Left colon (tissue), 2 donors: ENCODE results near the gene PREP. TPM values are rescaled to one million over a fixed set of nuclear protein-coding genes. Genes with fewer than 3 reads are reported as not detected.
"Not testable (repeated sequence)": the region's sequence is repeated elsewhere in the genome, so short reads cannot be mapped to it uniquely, and the experiment has no call there.

Source experiments
- ATAC-seq: fragments of 200-7000 bp; cut with Tn5 transposase; one replicate; pipeline ENCODE4 v1.9.1; 2020; ENCODE audit warnings: mild to moderate bottlenecking, moderate library complexity
- DNase-seq, 2 donors: peaks; one replicate each; pipeline ENCODE4 v3.0.0-alpha.2; 2020
- intact Hi-C, 2 donors: fragments of 100-400 bp; cut with DNase I in 1 of 2; cut with micrococcal nuclease in 1 of 2; formaldehyde crosslinking; loops; one replicate each; pipeline versions ENCODE4 v1.11.2 to v1.14.0; 2022; cut with DNase I, micrococcal nuclease
- total RNA-seq, 2 donors: library from RNA; stranded (reverse); fragmentation: NEBNext Ultra II Directional; extraction: Animal tissue kit (Norgen Biotek cat#: 25700); gene quantifications; one replicate each; pipeline ENCODE4 v1.2.1, GENCODE V29; 2021
- donor health status: DM: no; HTN: no; CAD: no.
- donor health status: DM: yes; HTN: yes; CAD: no.

PREP gene
- total RNA-seq, 2 donors from 2014 or later = 73.2 to 80.1 TPM

DNA sequence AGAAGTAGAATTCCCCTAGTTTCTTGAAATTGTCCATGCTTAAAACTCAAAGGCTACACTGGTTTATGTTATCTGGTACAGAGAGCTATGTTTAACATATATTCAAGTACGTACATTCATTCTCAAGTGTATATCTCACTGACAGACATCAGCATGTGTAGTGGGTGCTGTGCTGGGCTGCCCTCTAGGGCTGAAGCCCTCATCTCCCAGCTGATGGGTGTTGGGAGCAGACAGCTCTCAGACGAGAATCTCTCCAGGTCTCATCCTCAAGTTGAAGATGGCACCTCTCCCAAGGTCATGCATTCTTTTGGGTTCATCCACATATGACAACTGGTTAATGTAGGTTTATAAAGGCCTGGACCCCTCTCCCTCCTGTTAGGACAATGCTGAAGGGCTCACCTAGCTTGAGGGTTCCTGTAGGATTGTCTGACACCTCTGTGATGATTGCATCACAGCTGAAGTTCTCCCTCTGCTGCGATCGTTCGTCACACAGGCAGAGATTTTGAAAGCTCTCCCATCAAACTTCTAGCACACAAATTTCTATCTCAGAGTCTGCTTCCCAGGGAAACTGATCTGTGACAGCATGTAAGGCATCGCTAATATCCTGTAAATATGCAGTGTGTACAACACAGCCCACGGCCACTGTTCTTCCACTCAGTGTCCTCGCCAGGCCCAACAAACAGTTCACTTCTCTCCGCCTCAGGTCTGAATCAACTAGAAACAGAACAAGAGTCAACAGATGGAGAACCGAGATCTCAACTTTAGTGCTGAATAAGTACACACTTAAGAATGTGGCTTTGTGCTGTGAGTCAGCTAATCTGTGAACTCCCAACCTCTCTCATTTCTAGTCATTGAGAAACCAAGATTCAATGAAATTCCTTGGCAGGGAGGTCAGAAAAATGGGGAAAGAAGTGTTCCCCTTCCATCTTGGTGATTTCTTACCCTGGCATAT is 43.2 kb downstream of the PREP start:
- DNase-seq (no peak), ATAC-seq (no peak)
- intact Hi-C loops = no loop called here

DNA sequence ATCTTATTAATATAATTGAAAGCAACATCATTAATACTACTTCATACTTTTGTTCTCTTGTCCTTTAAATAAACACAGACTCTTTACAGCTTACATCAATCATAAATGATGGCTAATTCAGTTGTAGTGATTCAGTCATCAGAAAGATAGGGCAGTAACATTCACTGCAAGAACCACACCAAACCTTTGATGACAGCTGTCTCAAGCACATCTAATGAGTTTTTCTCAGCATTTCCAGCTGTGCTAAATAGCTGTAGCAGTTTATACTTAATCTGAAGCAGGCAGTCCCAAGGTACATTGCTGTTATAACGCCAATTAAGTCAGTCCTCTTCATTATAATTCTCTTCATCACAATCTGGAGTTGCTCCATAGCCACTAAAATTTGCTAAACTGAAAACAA is 45.7 kb downstream of the PREP start:
- DNase-seq (no peak), ATAC-seq (no peak)
- intact Hi-C loops = no loop called here

DNA sequence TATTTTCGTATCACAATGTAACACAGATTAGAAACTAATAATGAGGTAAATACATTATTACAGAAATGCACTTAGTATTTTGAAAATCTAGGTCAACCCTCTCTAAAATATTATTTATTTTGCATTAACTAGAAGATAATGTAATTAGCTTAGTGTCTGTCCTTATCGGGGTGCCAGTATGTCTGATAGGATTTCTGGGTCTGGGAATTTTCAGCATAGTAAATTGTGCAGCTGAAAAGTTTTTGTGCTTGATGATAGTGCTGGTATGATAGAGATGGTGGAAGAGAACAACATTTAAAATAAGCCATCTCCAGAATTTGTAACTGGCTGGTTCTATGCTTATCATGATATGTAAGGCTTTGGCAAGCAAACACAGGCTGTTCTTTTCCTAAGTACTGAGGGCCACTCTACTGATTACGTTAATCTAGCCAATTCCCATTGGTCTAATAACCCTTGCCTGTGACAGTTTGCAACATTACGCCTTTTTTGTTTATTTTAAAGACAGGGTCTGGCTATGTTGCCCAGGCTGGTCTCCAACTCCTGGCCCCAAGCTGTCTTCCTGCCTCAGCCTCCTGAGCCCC is 50.8 kb downstream of the PREP start:
- intact Hi-C loops = no loop called here
- no peak for DNase-seq
- ATAC-seq = no peak

DNA sequence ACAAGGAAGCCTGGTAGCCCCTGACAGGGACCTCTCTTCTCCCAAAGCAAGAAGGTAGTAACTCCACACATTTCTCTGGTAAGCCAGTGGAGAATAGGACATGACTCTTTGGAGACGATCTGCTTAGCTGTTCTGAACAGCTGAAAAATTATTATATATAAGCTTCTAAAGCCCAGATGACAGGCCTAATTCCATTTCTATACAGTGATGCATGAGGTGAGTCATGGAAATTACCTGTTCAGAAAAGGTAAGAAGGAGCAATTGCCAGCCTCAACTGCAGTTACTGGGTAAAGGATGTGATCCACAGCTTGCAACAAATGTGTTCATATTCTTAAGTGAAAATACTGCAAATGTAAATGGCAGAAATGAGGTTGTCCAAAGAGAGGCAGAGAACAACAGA is 54.0 kb downstream of the PREP start:
- ATAC-seq (no peak), DNase-seq (no peak)
- intact Hi-C loops = no loop called here

DNA sequence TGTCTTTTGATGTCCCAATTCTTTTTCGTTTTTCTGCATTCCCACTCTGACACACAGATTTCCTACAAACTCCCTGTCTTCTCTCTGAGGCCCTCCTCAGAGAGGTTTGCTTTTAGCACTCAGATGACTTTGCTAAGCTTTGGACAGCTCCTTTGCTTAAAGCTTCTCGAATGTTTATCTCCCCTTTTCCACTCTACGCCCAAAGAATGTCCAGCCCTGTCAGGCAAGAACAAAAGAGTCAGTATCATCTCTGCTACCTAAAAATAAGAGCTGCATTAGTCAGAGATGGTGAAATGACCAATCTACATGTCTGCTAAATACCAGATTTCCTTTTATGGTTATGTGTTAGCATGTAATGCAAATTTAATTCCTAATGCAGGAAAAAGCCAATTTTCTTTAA is 56.8 kb downstream of the PREP start:
- intact Hi-C loops = no loop called here
- DNase-seq (no peak), ATAC-seq (no peak)

DNA sequence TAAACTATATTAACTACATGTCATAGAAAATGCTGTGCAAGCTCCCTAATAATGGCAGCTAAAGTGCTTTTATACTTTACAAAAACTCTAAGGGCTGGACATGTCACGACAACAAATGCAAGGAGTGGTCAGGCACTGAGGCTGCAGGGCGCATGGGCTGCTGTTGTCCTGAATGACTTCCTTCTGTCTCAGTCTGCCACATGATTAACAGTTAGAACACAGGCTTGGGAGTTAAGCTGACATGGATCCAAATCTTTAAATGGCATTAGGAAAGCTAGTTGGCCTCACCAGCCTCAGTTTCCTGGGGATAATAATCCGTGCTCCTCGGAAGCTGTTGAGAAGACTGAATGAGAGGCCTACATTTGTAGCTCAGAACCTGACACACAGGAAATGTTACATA is 57.4 kb downstream of the PREP start:
- intact Hi-C loops = no loop called here
- DNase-seq (no peak), ATAC-seq (no peak)

DNA sequence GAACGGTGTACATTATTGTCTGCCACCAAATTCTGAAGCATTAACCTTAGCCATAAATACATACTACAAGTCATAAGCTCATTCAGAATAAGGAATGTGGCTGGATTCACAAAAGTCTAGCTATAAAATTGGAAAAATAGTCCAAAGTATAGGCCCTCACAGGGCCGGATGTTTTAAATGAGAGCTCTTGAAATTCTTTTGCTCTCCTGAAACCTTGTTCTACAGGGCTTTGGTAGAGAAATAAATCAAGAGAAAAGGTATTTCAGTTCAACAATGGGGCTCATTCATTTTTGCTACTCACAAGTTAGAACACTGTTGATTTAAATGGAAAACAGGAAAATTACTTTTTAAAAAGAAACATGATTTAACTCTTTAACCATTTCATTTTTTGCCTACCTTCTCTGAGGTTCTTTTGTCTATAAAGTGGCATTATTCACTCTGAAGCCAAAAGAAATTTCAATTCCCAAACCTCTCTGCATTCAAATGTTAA is 58.0 kb downstream of the PREP start:
- ATAC-seq (no peak), DNase-seq (no peak)
- intact Hi-C loops = no loop called here

DNA sequence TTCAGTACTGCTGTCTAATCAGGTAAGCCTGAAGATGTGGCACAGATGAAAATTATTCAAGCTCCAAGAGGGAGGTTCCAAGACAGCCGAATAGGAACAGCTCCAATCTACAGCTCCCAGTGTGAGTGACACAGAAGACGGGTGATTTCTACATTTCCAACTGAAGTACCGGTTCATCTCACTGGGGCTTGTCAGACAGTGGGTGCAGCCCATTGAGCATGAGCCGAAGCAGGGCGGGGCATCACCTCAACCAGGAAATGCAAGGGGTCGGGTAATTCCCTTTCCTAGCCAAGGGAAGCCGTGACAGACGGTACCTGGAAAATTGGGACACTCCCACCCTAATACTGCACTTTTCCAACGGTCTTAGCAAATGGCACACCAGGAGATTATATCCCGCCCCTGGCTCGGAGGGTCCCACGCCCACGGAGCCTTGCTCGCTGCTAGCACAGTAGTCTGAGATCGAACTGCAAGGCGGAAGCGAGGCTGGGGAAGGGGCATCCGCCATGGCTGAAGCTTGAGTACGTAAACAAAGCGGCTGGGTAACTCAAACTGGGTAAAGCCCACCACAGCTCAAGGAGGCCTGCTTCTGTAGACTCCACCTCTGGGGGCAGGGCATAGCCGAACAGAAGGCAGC is 64.4 kb downstream of the PREP start:
- DNase-seq, intact Hi-C loops, ATAC-seq: not testable (repeated sequence)

DNA sequence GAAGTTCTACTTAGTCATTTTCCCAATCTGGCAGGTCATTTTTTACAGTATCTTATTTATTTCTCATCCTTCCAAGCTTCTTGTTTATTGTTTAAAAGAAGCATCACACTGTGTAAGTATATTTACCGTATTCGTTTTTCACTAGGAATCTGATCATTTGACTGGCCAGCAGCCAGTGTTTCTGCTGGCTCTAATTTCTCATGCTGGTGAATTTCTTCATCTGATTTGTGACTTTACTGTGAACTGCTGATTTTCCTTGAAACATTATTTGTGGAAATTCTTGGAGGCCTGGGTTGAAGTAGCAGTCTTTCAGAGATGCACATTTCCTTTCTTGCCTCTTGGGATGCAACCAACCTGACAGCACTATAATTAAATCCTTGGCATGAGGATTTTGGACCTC is 65.9 kb downstream of the PREP start:
- no peak for DNase-seq
- intact Hi-C loops = no loop called here

DNA sequence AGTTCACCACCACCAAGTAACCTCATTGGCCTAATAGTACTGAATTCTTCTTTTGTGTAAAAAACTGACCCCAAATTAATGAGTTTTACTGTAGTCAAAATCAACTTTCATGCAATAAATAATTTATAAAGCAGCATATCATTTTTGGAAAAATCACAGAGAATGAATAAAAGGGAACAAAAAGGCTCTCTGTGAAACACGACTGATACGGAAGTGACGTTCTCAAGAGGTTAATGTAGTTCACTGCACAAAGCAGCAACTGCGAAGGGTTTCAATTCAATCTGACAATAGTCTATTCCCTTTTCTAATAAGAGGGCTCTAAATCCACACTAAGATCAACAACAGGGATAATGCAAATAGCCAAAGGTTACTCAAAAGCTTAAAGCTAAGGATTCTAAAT is 70.3 kb downstream of the PREP start:
- no peak for ATAC-seq
- intact Hi-C loops = no loop called here
- no peak for DNase-seq

More for the DNA sequence above, 65.9 kb downstream of the PREP start:
- no peak for ATAC-seq

DNA sequence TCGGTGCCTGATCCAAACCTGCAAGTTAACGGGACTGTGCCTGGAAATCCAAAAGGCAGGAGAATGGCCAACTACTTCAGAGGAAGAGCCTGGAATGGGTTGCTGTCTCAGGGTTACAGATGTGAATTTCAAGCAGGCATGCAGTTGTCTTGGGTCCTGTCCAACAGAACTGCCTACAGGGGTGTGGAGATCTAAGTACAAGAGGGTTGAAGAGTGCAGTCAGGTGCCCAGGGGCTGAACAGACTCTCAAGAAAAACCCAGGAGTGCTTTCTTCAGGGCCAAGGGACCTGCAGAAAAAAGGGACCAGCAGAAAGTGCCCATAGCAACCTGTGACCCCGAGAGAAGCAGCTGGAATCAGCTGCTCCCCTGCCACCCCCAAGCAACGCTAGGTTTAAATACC is 71.0 kb downstream of the PREP start:
- ATAC-seq = no peak
- intact Hi-C loops = no loop called here
- DNase-seq = no peak

DNA sequence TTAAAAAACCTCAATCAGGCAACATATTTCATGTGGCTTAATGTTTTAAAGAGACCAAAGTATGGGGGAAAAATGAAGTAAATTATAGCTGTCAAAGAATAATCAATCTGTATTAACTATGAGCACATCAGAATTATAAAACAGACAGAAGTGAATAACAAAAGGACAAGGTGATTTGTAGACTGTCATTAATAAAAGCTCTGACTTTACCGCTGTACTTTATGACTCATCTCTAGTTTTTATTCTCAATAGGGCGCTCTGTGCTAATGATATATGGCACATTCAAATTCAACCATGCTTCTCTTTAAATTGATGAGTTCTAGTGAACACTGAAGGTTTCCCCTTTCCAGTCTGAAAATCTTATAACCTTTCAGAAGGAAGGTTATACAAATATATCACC is 72.0 kb downstream of the PREP start:
- ATAC-seq (no peak), DNase-seq (no peak)
- intact Hi-C loops = no loop called here

DNA sequence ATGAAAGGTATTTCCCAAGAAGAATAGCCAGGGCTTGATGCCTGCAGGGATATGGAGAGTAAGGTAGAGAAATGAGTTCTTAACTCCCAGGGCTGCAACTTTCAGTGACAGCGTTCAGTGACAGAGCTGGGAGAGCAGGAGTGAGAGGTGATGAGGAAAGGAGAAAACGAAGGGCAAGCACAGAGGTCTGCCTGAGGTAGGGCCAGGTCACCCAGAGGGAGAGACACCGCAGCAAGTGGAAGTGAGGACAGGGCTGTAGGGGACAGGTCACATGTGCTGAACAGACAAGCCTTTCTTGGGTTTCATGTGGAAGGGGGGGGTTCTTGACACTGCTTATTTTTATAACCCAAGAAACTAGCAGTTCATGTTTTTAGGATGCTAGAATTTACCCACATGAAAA is 72.5 kb downstream of the PREP start:
- no peak for DNase-seq
- intact Hi-C loops = no loop called here
- no peak for ATAC-seq

DNA sequence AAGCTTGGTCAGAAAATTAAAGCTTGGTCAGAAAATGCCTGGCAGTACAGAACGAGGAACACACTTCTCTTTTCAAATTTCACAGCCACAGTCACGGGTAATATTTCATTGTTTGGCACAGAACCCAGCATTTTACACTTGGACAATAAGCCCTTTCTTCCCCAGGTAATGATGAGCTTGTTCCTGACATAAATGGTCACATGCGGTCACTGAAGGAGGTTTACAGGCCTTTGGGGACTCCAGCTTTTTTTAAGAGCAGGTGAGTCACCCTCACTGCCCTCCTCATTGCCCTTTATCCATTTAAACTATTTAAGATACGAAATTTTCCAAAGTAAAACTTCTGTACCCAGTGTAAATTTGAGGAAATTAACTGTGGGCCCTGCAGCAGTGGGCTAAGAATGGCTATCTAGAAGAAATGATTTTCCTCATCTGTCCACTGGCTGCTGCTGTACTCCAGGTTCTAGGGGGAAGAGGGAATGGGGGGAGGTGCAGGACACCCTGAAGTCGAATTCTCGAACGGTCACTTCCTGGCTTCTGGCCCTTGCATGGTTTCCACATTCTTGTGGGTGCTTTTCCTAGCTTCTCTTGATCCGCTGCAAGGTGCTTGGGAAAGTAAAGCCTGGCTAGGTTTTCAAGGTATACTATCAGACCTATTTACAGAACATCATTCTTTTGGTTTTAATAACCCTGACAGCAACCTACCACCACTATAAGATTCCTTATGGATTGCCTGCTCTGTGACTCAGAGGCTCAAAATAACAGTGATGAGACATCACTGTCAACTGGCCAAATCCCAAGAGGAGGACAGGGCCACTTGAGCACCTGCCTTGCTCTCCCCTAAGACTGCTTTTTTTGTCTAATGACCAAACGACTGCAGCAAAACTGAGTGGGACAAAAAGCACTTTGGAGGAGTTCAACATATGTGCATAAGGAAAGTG is 75.8 kb downstream of the PREP start:
- DNase-seq (no peak), ATAC-seq (peak; percentile 67)
- intact Hi-C loops = no loop called here

DNA sequence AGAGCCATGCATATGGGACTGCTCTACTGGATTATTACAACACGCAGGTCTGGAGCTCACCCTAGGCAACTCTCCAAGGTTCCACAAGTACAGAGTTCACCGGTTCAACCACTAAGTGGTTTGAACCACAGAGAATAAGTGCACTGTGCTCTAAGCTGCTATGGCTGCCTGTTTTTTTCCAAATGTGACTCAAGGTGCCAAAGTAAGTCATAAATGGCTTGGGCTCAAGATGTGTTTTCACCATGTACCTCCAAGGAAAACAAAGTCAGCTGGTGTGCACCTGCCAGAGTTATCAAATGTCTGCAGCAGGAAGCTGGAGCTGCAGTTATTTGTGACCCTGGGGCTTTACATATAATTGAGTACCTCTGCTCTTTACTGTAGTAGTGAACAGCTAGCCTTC is 76.7 kb downstream of the PREP start:
- ATAC-seq = peak; percentile 82
- intact Hi-C loops = no loop called here
- peak; percentile 33 to 42 for DNase-seq

DNA sequence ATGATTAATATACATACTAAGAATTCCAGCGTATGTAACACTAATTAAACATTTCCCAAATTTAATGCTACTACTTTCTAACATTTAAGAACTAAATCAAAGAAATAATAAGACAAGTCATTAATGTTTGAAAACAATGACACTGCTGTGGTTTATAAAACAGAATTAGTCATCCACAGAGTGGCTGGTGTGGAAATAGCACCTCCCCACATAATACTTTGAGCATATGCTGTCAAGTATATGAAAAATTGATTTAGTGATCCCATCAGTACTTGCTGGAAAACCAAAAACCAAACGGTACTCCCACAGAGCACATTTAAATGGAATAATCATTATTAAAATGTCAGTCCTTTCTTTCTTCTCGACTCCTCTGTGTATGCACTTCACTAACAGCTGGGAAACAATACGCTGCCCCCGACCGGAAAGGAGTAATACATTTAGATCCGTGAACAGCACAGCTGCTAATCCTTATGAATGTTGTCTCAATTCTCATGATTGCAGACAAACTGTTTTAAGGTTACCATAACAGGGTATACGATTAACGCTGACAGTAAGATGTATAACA is 78.4 kb downstream of the PREP start:
- intact Hi-C loops = no loop called here
- ATAC-seq (no peak), DNase-seq (no peak)

DNA sequence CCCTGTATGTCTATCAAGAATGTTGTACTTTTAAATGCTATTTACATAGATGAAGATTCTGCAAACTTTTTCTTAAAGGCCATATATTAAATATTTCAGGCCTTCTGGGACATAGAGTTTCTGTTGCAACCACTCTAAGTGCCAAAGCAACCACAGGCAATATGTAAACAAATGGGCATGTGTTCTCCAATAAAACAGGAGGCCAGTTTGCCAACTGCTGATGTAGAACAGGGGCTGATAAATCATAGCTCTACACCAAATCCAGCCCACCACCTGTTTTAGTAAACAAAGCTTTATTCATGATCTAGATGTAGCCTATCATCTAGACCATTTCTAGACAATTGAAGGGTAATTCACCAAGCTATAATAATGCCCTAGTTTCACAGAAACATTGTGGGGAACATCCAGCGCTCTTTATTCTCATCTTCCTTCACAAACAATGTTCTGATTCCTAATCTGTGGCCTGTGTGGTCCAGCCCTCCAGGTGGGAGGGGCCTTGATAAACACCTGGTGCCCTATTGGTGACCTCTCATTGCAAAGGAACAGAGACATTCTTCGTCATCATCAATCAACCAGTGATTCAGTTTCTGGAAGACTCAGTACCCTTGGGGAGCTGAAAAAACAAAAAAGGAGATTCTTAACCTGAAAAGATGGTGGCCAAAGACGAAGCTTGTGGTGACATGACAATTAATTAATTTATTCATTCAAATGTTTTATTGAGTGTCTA is 80.2 kb downstream of the PREP start:
- DNase-seq = no peak
- no peak for ATAC-seq
- intact Hi-C loops = no loop called here

DNA sequence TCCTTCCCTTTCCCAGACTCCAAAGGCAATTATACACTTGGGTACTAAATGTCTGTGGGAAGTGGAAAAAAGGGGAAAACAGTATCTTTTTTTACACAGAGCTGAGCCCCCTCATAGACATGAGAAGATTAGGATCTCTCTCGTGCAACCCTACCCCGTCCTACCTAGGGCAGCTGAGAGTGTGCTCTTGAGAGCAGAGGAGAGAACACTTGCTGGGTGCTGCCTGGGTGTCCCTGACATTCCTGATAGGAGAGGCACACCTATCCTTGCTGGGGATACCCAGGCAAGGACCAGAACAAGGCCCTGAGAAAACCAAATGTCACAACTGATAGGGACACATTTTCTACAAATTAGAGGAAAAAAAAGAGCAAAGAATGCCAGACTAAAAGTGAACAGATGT is 81.2 kb downstream of the PREP start:
- DNase-seq (no peak), ATAC-seq (no peak)
- intact Hi-C loops = no loop called here
